GM12878 (cell line): ENCODE data around the gene CTSW. TPM values are rescaled to one million over a fixed set of nuclear protein-coding genes. Genes with fewer than 3 reads are reported as not detected.

Source experiments
- ATAC-seq: fragments of 200-7000 bp; cut with Tn5 transposase; 3 replicates; pipeline ENCODE4 v1.9.1; 2020; ENCODE audit warnings: mild to moderate bottlenecking, moderate library complexity
- BruUV-seq: library from RNA; stranded (reverse); fragments of 400-500 nt; replicated peaks from 2 replicates; lab custom pipeline; 2021; lab: Mats Ljungman, UMichigan
- CTCF ChIA-PET: fragments of 300-600 bp; sonication (Branson Sonifier 250); formaldehyde crosslinking; extraction: SDS; loops from one replicate; lab custom pipeline; 2021; ENCODE audit warnings: inconsistent platforms; lab: Yijun Ruan, JAX
- POLR2A ChIA-PET: fragments of 350-600 bp; formaldehyde crosslinking; extraction: SDS; loops from one replicate; lab custom pipeline; 2021; ENCODE audit warnings: inconsistent platforms; lab: Charles Lee
- RAD21 ChIA-PET: fragments of 300-600 bp; sonication (Branson Sonifier 250); formaldehyde crosslinking; loops from one replicate; lab custom pipeline; 2023; ENCODE audit warnings: antibody characterized with exemption; ENCODE audit not compliant: unreplicated experiment; lab: Charles Lee
- SMC1A ChIA-PET: fragments of 300-600 bp; sonication (Branson Sonifier 250); formaldehyde crosslinking; loops from one replicate; lab custom pipeline; 2023; ENCODE audit not compliant: unreplicated experiment, uncharacterized antibody; lab: Charles Lee
- DNase-seq: peaks from one replicate; pipeline ENCODE4 v3.0.0-alpha.2; 2011; ENCODE audit warnings: low read depth, low spot score
- FAIRE-seq: peaks from 3 replicates; lab custom pipeline; 2011; peaks lifted over from hg19 to GRCh38; lab: Jason Lieb, UNC
- H2AFZ ChIP-seq: 2 replicates; pipeline ENCODE4 v1.6.0; 2011; ENCODE audit warnings: low read depth, low read length, control low read depth; ENCODE audit not compliant: control insufficient read depth
- H3K27ac ChIP-seq: 2 replicates; pipeline ENCODE4 v1.5.1; 2011; ENCODE audit warnings: control low read depth; ENCODE audit not compliant: control insufficient read depth, insufficient read depth
- H3K27me3 ChIP-seq, 2 experiments: replicated peaks in 1 of 2; 2 replicates each; pipeline versions ENCODE4 v1.6.0 to v1.6.1; 2011; ENCODE audit warnings: low read length in 1 of 2; ENCODE audit not compliant: control insufficient read depth in 2 of 2, insufficient read depth in 2 of 2
- H3K36me3 ChIP-seq, 2 experiments: 2 replicates each; pipeline ENCODE4 v1.5.1; 2011; ENCODE audit warnings: low read length in 1 of 2; ENCODE audit not compliant: control insufficient read depth in 2 of 2, insufficient read depth in 2 of 2
- H3K4me1 ChIP-seq: 2 replicates; pipeline ENCODE4 v1.6.1; 2011; ENCODE audit warnings: mild to moderate bottlenecking, low read length, moderate library complexity, mixed read lengths; ENCODE audit not compliant: control insufficient read depth, insufficient read depth
- H3K4me2 ChIP-seq: 2 replicates; pipeline ENCODE4 v1.6.0; 2011; ENCODE audit warnings: control low read depth; ENCODE audit not compliant: control insufficient read depth, insufficient read depth
- H3K4me3 ChIP-seq: fragments of 200-600 bp; sonication (generic); 2 replicates; pipeline ENCODE4 v1.5.1; 2016
- H3K79me2 ChIP-seq: 2 replicates; pipeline ENCODE4 v1.6.0; 2011; ENCODE audit warnings: low read length; ENCODE audit not compliant: control insufficient read depth, insufficient read depth
- H3K9ac ChIP-seq: 2 replicates; pipeline ENCODE4 v1.8.0; 2011; ENCODE audit warnings: low read length, control low read depth, mixed read lengths; ENCODE audit not compliant: control insufficient read depth, insufficient read depth
- H3K9me3 ChIP-seq: replicated peaks from 3 replicates; pipeline ENCODE4 v1.5.1; 2011; ENCODE audit warnings: mild to moderate bottlenecking, low read length; ENCODE audit not compliant: control insufficient read depth, insufficient read depth
- H4K20me1 ChIP-seq: 2 replicates; pipeline ENCODE4 v1.6.0; 2011; ENCODE audit not compliant: control insufficient read depth, insufficient read depth
- BMI1 ChIP-seq: fragments of 450-650 bp; IDR thresholded peaks from 2 replicates; pipeline ENCODE4 v1.6.1; 2016; ENCODE audit warnings: mild to moderate bottlenecking, moderate library complexity, borderline replicate concordance
- E4F1 ChIP-seq: fragments of 450-650 bp; IDR thresholded peaks from 2 replicates; pipeline ENCODE4 v1.6.1; 2018; ENCODE audit warnings: borderline replicate concordance, mild to moderate bottlenecking; ENCODE audit not compliant: partially characterized antibody
- GATAD2B ChIP-seq: fragments of 450-650 bp; conservative IDR thresholded peaks from 2 replicates; pipeline ENCODE4 v1.6.1; 2017; ENCODE audit warnings: low read depth, mild to moderate bottlenecking, moderate library complexity
- IRF5 ChIP-seq: fragments of 450-650 bp; IDR thresholded peaks from 2 replicates; pipeline ENCODE4 v1.6.1; 2017; ENCODE audit warnings: borderline replicate concordance
- JUND ChIP-seq: IDR thresholded peaks from 2 replicates; pipeline ENCODE4 v1.6.1; 2012; ENCODE audit warnings: low read depth, mild to moderate bottlenecking, low read length, improper control_type of control experiment, moderate library complexity
- KAT2A ChIP-seq: conservative IDR thresholded peaks from 2 replicates; pipeline ENCODE4 v1.6.1; 2011; ENCODE audit warnings: low read depth, low read length; ENCODE audit not compliant: control insufficient read depth
- PAX5 ChIP-seq: IDR thresholded peaks from 2 replicates; pipeline ENCODE4 v1.6.1; 2011; ENCODE audit warnings: low read depth, low read length, borderline replicate concordance
- SREBF2 ChIP-seq: IDR thresholded peaks from 2 replicates; pipeline ENCODE4 v1.6.1; 2012; ENCODE audit warnings: mild to moderate bottlenecking, low read length
- ZBTB11 ChIP-seq: fragments of 450-650 bp; formaldehyde crosslinking; IDR thresholded peaks from 2 replicates; pipeline ENCODE4 v1.5.0; 2022; ENCODE audit warnings: mild to moderate bottlenecking, missing genetic modification characterization
- WGBS: methylation state at CpG from one replicate; pipeline ENCODE4 v1.1.6; 2016; ENCODE audit warnings: low lambda C conversion rate; ENCODE audit not compliant: insufficient replicate concordance, insufficient coverage; ENCODE audit errors: missing lambda C conversion rate; 5-methylcytosine and 5-hydroxymethylcytosine counted together
- in situ Hi-C: fragments of 300-500 bp; cut with MboI; formaldehyde crosslinking; loops from 9 replicates; pipeline ENCODE4 v1.14.3; 2018; ENCODE audit warnings: mixed read lengths
- intact Hi-C: fragments of 100-400 bp; cut with micrococcal nuclease; formaldehyde crosslinking; loops from one replicate; pipeline ENCODE4 v1.14.2; 2022; ENCODE audit not compliant: unreplicated experiment
- polyA plus RNA-seq, 11 experiments: library from polyadenylated mRNA; depleted of rRNA in 4 of 11; unstranded in 6 of 11; stranded (reverse) in 5 of 11; fragments of >200 nt; fragmentation: Nextera tagmentation in 4 of 11; fragmentation: Illumina TruSeq in 1 of 11; extraction: Ambion mirVana in 4 of 11; extraction: Trizol in 1 of 11; gene quantifications; 1 replicate in 1 of 11; 2 replicates in 10 of 11; pipeline versions ENCODE4 v1.2.1 to v1.2.3, GENCODE V29; 2011 to 2016; ENCODE audit warnings: inconsistent platforms in 2 of 11, missing spikeins in 2 of 11, low read depth in 1 of 11
- total RNA-seq, 4 experiments: library from RNA; depleted of rRNA in 3 of 4; stranded (reverse); fragments of >200 nt in 3 of 4; fragmentation: Illumina TruSeq in 1 of 4; extraction: Trizol in 1 of 4; gene quantifications; 2 replicates each; pipeline versions ENCODE4 v1.2.1 to v1.2.3, GENCODE V29; 2013 to 2021
- TF ChIP-seq, protein P1 (sequence below): fragments of 450-650 bp; conservative IDR thresholded peaks from 2 replicates; pipeline ENCODE4 v1.6.1; 2017; ENCODE audit warnings: mild to moderate bottlenecking, moderate library complexity
- TF ChIP-seq, protein P2 (sequence below): fragments of 450-650 bp; IDR thresholded peaks from 2 replicates; pipeline ENCODE4 v1.6.1; 2014; ENCODE audit warnings: mild to moderate bottlenecking

Gene CTSW
- total and polyA plus RNA-seq, 10 of the 15 experiments (the other 5 are each of a cell fraction or from before 2014, with no cell fraction given) = 0.53 to 12.0 (median 1.7) TPM

- ChIA-PET RAD21 (interaction anchor here (1.0 to 4.1 kb wide), 7 partner anchors 24 to 317 kb away, joined by 3 to 40 read pairs (median 4); no protein-coding TSS in a partner anchor), CTCF (interaction anchor here (0.9 to 11.0 kb wide), 17 partner anchors 9 to 339 kb away, joined by 3 to 167 read pairs (median 22); partner anchors contain the start of genes AP5B1, CFL1, EFEMP2 and KAT5), SMC1A (interaction anchor here (0.9 to 2.5 kb wide), 4 partner anchors 9 to 108 kb away, joined by 3 to 28 read pairs (median 6); no protein-coding TSS in a partner anchor), POLR2A (interaction anchor here (1.1 to 4.0 kb wide), 3 partner anchors 9 to 51 kb away, joined by 3 to 33 read pairs (median 14); partner anchors contain the start of genes CFL1 and MUS81)
- Histone ChIP-seq H3K36me3 (peaks cover 12 to 25% of the 10 kb centered on the region in 2 experiments), H3K27ac (no peak overlapping the region), H3K4me2 (no peak overlapping the region), H3K27me3 (no peaks in the 10 kb centered on the region), H2AFZ (no peak overlapping the region), H3K79me2 (peaks cover 14% of the 10 kb centered on the region), H3K9ac (no peak overlapping the region), H4K20me1 (no peaks in the 10 kb centered on the region), H3K9me3 (no peaks in the 10 kb centered on the region), H3K4me3 (no peak overlapping the region), H3K4me1 (peaks cover 20% of the 10 kb centered on the region)
- ATAC-seq (no peak), FAIRE-seq (no peak), DNase-seq (no peak)
- BruUV-seq = no TSS peak
- in situ Hi-C loops = loop anchor here (5.0 kb wide), 1 partner anchor 104 kb away; no protein-coding TSS in a partner anchor
- 88% methylated on average over 13 of the region's 13 CpGs for WGBS
- intact Hi-C loops = no loop called here
- TF ChIP-seq, protein P1, sequence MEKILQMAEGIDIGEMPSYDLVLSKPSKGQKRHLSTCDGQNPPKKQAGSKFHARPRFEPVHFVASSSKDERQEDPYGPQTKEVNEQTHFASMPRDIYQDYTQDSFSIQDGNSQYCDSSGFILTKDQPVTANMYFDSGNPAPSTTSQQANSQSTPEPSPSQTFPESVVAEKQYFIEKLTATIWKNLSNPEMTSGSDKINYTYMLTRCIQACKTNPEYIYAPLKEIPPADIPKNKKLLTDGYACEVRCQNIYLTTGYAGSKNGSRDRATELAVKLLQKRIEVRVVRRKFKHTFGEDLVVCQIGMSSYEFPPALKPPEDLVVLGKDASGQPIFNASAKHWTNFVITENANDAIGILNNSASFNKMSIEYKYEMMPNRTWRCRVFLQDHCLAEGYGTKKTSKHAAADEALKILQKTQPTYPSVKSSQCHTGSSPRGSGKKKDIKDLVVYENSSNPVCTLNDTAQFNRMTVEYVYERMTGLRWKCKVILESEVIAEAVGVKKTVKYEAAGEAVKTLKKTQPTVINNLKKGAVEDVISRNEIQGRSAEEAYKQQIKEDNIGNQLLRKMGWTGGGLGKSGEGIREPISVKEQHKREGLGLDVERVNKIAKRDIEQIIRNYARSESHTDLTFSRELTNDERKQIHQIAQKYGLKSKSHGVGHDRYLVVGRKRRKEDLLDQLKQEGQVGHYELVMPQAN = no peak
- no peak for TF ChIP-seq BMI1
- no peak for TF ChIP-seq SREBF2
- no peak for TF ChIP-seq E4F1
- TF ChIP-seq GATAD2B = no peak
- no peak for TF ChIP-seq IRF5
- TF ChIP-seq, protein P2, sequence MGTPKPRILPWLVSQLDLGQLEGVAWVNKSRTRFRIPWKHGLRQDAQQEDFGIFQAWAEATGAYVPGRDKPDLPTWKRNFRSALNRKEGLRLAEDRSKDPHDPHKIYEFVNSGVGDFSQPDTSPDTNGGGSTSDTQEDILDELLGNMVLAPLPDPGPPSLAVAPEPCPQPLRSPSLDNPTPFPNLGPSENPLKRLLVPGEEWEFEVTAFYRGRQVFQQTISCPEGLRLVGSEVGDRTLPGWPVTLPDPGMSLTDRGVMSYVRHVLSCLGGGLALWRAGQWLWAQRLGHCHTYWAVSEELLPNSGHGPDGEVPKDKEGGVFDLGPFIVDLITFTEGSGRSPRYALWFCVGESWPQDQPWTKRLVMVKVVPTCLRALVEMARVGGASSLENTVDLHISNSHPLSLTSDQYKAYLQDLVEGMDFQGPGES = no peak
- no peak for TF ChIP-seq JUND
- no peak for TF ChIP-seq ZBTB11 (CRISPR knock-in tag)
- TF ChIP-seq PAX5 = no peak
- TF ChIP-seq KAT2A = no peak
Measured at GRCh38 chr11:65883058-65883761, 3.6 kb downstream of the CTSW start.
